ENCODE results near the gene GMNN.
"Not testable (repeated sequence)": the region's sequence is repeated elsewhere in the genome, so short reads cannot be mapped to it uniquely, and the experiment has no call there.

Gene GMNN

GRCh38 chr6:24763578-24763977 lies 11.2 kb upstream of the GMNN start:
- DNase-seq: no peak

GRCh38 chr6:24764833-24765828 lies 9.6 kb upstream of the GMNN start:
- DNase-seq: not testable (repeated sequence)

GRCh38 chr6:24765968-24766367 lies 8.8 kb upstream of the GMNN start:
- DNase-seq: not testable (repeated sequence)

- DNase-seq: peak; percentile 76
Measured at GRCh38 chr6:24766680-24767462, 7.9 kb upstream of the GMNN start.

- no peak for DNase-seq
Measured at GRCh38 chr6:24768361-24768760, 6.4 kb upstream of the GMNN start.

- DNase-seq: peak; percentile 34
Measured at GRCh38 chr6:24775520-24776058, 852 bp downstream of the GMNN start.

- DNase-seq: no peak
Measured at GRCh38 chr6:24777227-24777626, 2.5 kb downstream of the GMNN start.

- no peak for DNase-seq
Measured at GRCh38 chr6:24778121-24778520, 3.4 kb downstream of the GMNN start.

GRCh38 chr6:24778878-24779277 lies 4.1 kb downstream of the GMNN start:
- no peak for DNase-seq

- no peak for DNase-seq
Measured at GRCh38 chr6:24779416-24780016, 4.8 kb downstream of the GMNN start.

- no peak for DNase-seq
Measured at GRCh38 chr6:24780206-24780605, 5.5 kb downstream of the GMNN start.

- DNase-seq: no peak
Measured at GRCh38 chr6:24788031-24788665, 13.4 kb downstream of the GMNN start.

- DNase-seq: no peak
Measured at GRCh38 chr6:24795106-24795505, 20.4 kb downstream of the GMNN start.

- no peak for DNase-seq
Measured at GRCh38 chr6:24796616-24797290, 22.0 kb downstream of the GMNN start.

- no peak for DNase-seq
Measured at GRCh38 chr6:24797596-24798216, 23.0 kb downstream of the GMNN start.

GRCh38 chr6:24798740-24799540 lies 24.2 kb downstream of the GMNN start, which contains the start of gene ARMH2:
Gene ARMH2 (minus strand): TSS chr6:24798917. CDS start chr6:24798857, 60 bp downstream.
- DNase-seq: no peak

- no peak for DNase-seq
Measured at GRCh38 chr6:24799541-24799915, 24.8 kb downstream of the GMNN start.

GRCh38 chr6:24802271-24803059 lies 27.7 kb downstream of the GMNN start:
- no peak for DNase-seq

- DNase-seq: no peak
Measured at GRCh38 chr6:24807584-24807983, 32.8 kb downstream of the GMNN start.

GRCh38 chr6:24809728-24810127 lies 35.0 kb downstream of the GMNN start:
- DNase-seq: no peak

Measured in suppressor macrophage treated with lipopolysaccharide for 4 hours (primary cell).